Peyer's patch (tissue), 4 donors: ENCODE data around the gene GRN.

Experiments
- CTCF ChIP-seq, 6 experiments: fragments of 450-650 bp in 4 of 6; fragments of 200-600 bp in 2 of 6; sonication (generic) in 1 of 6; IDR thresholded peaks; one replicate each; pipeline ENCODE4 v1.5.1; 2017 to 2019; ENCODE audit warnings: antibody characterized with exemption in 6 of 6, mild to moderate bottlenecking in 3 of 6, moderate library complexity in 1 of 6
- POLR2A ChIP-seq, 2 donors: fragments of 450-650 bp; IDR thresholded peaks; one replicate each; pipeline ENCODE4 v1.5.1; 2017; ENCODE audit warnings: antibody characterized with exemption in 2 of 2, mild to moderate bottlenecking in 2 of 2, moderate library complexity in 2 of 2

DNA sequence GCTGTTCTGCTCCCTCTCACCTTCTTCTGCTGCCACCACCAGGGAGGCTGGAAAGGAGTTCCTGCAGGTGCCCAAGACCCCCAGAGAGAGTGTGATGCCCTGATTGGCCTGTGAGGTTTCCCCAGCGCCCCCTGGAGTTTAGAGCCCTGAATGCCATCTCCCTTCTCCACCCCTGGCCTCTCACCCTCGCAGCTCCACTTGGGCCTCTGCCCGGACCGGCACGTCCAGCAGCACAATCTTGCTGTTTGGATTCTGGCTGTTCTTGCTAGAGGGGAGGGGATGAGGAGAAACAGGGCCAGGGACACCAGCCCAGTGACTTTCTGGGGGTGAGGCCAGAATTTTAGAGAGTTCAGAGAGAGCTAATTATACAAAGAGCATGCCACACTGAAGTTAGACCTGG lies 31.0 kb downstream of the GRN start:
- TF ChIP-seq CTCF (IDR thresholded peaks at IDR 0.05): peak in 3 of 6 experiments; percentile 20 to 24 (median 23)
- TF ChIP-seq POLR2A (IDR thresholded peaks at IDR 0.05): no peak
